Neutrophil (primary cell): ENCODE data around the gene GLB1L3.

Experiments used
- H3K27ac ChIP-seq: fragments of 200-600 bp; sonication (generic); 2 replicates; pipeline ENCODE4 v1.5.1; 2016; ENCODE audit warnings: mild to moderate bottlenecking, moderate library complexity
- H3K27me3 ChIP-seq: fragments of 200-600 bp; sonication (generic); 2 replicates; pipeline ENCODE4 v1.6.0; 2016; ENCODE audit warnings: mild to moderate bottlenecking
- H3K36me3 ChIP-seq: fragments of 200-600 bp; sonication (generic); 2 replicates; pipeline ENCODE4 v1.5.1; 2017
- H3K4me1 ChIP-seq, 2 experiments: fragments of 200-600 bp in 1 of 2; sonication (generic) in 1 of 2; 1 replicate in 1 of 2; 2 replicates in 1 of 2; pipeline versions ENCODE4 v1.5.1 to v1.6.1; 2013 to 2016; ENCODE audit warnings: low read depth in 1 of 2, low read length in 1 of 2, mild to moderate bottlenecking in 1 of 2, moderate library complexity in 1 of 2; ENCODE audit not compliant: control insufficient read depth in 1 of 2, insufficient read depth in 1 of 2
- H3K4me3 ChIP-seq, 2 experiments: fragments of 200-600 bp in 1 of 2; sonication (generic) in 1 of 2; 1 replicate in 1 of 2; 2 replicates in 1 of 2; pipeline ENCODE4 v1.5.1; 2013 to 2016; ENCODE audit warnings: low read depth in 1 of 2, low read length in 1 of 2, mild to moderate bottlenecking in 1 of 2, moderate library complexity in 1 of 2
- H3K9me3 ChIP-seq: fragments of 200-600 bp; sonication (generic); 2 replicates; pipeline ENCODE4 v1.5.1; 2016
- TF ChIP-seq, protein P1 (sequence below): fragments of 200-600 bp; sonication (generic); IDR thresholded peaks from 2 replicates; pipeline ENCODE4 v1.5.1; 2016; ENCODE audit warnings: antibody characterized with exemption

Gene GLB1L3

DNA sequence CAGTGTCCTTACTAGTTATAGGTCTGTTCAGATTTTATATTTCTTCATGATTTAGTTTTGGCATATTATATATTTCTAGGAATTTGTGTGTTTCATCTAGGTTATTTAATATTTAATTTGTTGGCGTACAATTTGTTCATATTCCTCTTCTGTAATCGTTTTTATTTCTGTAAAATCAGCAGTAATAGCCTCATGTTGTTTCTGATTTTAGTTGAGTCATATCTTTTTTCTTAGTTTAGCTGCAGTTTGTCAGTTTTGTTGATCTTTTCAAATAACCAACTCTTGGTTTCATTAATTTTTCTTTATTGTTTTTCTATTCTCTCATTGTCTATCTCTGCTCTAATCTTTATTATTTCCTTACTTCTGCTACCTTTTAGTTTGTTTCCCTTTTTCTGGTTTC lies 75.9 kb downstream of the GLB1L3 start:
- Histone ChIP-seq H3K36me3 (no peaks in the 10 kb centered on the region), H3K4me3 (no peak overlapping the region), H3K4me1 (no peaks in the 10 kb centered on the region), H3K9me3 (no peaks in the 10 kb centered on the region), H3K27me3 (no peaks in the 10 kb centered on the region), H3K27ac (no peak overlapping the region)
- TF ChIP-seq, protein P1, sequence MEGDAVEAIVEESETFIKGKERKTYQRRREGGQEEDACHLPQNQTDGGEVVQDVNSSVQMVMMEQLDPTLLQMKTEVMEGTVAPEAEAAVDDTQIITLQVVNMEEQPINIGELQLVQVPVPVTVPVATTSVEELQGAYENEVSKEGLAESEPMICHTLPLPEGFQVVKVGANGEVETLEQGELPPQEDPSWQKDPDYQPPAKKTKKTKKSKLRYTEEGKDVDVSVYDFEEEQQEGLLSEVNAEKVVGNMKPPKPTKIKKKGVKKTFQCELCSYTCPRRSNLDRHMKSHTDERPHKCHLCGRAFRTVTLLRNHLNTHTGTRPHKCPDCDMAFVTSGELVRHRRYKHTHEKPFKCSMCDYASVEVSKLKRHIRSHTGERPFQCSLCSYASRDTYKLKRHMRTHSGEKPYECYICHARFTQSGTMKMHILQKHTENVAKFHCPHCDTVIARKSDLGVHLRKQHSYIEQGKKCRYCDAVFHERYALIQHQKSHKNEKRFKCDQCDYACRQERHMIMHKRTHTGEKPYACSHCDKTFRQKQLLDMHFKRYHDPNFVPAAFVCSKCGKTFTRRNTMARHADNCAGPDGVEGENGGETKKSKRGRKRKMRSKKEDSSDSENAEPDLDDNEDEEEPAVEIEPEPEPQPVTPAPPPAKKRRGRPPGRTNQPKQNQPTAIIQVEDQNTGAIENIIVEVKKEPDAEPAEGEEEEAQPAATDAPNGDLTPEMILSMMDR, result no peak

DNA sequence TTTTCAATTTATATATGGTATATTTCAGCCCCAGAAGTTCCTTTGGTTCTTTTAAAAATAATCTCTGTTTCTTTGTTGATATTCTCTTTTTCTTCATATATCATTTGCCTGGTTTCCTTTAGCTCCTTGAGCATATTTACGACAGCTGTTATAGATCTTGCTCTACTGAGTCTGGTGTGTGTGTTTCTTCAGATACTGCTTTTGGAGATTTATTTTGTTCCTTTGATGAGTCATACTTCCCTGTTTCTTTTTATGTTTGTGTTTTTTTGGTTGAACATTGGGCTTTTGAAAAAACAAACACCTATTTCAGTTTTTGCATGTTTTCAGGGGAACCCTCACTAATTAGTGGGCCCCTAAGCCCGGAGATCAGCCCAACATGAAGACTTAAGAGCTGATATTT lies 79.0 kb downstream of the GLB1L3 start:
- Histone ChIP-seq H3K4me3 (no peak overlapping the region), H3K27me3 (peaks cover 6% of the 10 kb centered on the region), H3K27ac (no peak overlapping the region), H3K36me3 (no peaks in the 10 kb centered on the region), H3K4me1 (no peaks in the 10 kb centered on the region), H3K9me3 (no peaks in the 10 kb centered on the region)
- TF ChIP-seq, protein P1, result no peak

DNA sequence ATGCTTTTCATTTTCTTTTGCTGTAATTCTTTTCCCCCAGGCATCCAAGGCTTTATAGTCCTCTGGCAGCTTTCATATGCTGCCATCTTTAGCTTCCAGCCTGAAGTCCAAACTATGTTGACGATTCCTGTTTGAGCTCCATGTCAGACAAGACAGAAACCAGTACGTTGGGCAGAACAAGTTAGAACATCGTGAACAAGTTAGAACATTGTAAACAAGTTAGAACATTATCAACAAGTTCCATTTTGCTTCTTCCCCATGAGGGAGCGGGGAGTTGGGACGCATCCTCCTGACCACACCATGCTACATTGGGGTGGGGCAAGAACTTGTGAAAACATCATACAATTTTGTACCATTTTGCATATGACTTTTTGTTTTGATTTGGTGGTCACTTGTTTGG lies 79.5 kb downstream of the GLB1L3 start:
- Histone ChIP-seq H3K27me3 (peaks cover 12% of the 10 kb centered on the region), H3K9me3 (no peaks in the 10 kb centered on the region)
- TF ChIP-seq, protein P1, result no peak

DNA sequence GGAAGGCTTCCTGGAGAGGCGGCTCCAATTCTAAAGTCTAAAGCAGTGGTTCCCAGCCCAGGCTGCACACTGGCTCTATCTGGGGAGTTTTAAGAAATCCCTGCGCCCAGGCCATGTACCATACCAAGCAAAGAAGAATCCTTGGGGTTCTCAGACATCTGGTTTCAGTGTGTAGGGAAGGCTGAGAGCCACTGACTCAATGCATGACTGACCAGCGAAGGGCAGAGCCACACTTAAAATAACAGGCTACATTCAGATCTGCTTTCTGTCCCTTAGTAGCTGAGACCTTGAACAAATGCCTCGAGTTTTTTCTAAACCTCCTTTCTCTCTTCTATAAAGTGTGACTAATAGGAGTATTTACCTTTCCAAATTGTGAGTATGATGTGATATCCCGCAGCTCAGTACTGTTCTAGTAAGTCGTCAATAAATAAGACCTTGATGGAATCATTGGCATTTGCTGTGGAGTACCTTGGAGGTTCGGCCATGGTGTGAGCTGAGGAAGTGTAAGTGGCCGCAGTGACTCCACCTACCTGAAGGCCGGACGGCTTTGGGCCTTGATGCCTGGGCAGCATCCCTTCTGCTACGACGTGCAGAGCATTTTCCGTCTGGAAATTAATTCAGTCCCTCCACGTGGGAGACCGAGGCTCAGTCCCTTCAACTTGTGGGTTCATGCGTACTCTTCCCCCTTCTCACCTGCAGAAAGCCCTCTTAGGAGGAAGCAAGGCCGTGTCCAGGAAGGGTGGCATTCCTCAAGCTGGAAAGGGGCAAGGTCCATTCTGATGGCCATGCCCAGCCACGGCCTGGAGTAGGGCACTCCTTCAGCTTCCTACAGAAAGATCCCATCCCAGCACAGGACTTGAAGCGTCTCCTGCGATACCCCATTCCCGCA lies 80.7 kb downstream of the GLB1L3 start:
- Histone ChIP-seq H3K9me3 (no peaks in the 10 kb centered on the region), H3K4me1 (no peaks in the 10 kb centered on the region), H3K4me3 (no peak overlapping the region), H3K27me3 (peaks cover 15% of the 10 kb centered on the region), H3K36me3 (no peaks in the 10 kb centered on the region), H3K27ac (no peak overlapping the region)
- TF ChIP-seq, protein P1, result no peak

More for the DNA sequence above, 79.5 kb downstream of the GLB1L3 start:
- H3K4me1 ChIP-seq, result no peaks in the 10 kb centered on the region
- H3K27ac ChIP-seq, result no peak overlapping the region
- H3K4me3 ChIP-seq, result no peak overlapping the region
- no peaks in the 10 kb centered on the region for H3K36me3 ChIP-seq

DNA sequence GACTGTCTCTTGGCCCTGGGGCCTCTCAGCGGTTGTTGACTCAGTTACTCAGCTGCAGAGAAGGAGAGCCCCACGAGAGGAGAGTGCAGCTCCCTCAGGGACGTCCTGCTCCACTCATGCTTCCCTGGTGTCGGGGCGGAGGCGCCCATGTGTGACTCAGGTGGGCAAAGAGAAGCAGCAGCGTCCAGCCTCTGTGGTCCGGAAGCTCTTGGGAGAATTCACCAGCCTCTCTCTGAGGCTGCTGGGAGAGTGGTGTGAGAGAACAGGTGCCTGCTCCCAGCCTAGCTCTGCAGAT lies 81.3 kb downstream of the GLB1L3 start:
- H3K4me1 ChIP-seq, result no peaks in the 10 kb centered on the region
- H3K36me3 ChIP-seq, result no peaks in the 10 kb centered on the region
- no peaks in the 10 kb centered on the region for H3K9me3 ChIP-seq
- H3K27ac ChIP-seq, result no peak overlapping the region
- TF ChIP-seq, protein P1, result no peak
- no peak overlapping the region for H3K4me3 ChIP-seq
- peaks cover 15% of the 10 kb centered on the region for H3K27me3 ChIP-seq
